Middle frontal gyrus (tissue), 1 donor: ENCODE measurements around the gene ZNF692.
A peak's percentile ranks its signal among the peaks of the same experiment; 100 is the strongest.

Source experiments
- DNase-seq: peaks from one replicate; pipeline ENCODE4 v3.0.0-alpha.2; 2015; ENCODE audit warnings: low spot score; ENCODE audit errors: extremely low spot score

The ZNF692 gene

DNA sequence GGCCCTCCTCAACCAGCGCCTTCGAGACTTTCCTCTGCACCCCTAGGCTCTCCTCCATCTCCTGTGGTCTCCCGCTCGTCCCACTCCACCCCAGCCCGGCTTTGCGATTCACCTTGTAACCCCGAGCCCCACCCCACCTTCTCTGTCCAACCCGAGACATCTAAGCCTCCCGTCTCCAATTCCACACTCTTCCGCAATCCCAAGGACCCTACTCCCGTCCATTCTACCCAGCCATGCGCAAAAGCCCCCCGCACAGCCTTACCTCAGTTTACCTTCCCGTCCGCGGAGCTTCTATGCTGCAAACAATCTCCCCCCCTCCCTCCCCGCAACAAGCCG lies 33.3 kb downstream of the ZNF692 start:
- DNase-seq, result no peak

DNA sequence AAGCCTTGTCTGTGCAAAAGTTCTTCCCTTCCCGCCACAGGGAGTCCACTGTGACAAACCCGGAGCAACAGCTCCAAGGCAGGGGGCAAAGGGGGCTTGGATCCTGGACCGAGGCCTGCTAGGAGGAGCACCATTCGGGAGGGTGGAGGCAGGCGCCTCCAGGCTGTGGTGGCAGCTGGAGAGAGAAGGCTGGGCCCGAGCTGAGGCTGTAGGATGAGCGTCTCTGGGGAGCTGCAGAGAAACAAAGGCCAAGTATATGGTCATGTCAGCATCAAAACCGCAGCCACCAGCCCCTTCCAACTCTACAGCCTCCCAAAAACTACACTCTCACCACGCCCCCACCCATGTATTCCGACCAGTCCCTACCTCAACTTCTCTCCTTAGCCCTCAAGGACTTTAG lies 33.7 kb downstream of the ZNF692 start:
- no peak for DNase-seq

DNA sequence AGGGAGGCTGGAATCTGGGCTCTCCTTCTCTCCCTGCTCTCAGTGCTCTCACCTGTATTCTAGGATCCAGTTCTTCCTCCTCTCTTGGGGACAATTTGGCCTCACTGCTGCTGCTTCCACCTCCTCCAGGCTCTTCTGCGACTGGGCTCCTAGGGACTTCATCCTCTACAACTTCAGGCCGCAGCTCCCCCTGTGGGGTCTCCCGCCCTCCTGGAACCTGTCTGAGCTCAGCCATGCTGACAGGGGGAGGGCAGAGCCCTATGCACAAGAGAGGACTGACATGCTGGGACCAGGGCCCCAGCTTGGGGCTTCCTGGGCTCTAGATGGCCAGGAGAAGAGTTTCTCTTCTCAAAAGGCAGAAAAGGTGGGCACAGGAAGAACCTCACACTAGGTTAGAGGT lies 34.2 kb downstream of the ZNF692 start:
- DNase-seq, result no peak

DNA sequence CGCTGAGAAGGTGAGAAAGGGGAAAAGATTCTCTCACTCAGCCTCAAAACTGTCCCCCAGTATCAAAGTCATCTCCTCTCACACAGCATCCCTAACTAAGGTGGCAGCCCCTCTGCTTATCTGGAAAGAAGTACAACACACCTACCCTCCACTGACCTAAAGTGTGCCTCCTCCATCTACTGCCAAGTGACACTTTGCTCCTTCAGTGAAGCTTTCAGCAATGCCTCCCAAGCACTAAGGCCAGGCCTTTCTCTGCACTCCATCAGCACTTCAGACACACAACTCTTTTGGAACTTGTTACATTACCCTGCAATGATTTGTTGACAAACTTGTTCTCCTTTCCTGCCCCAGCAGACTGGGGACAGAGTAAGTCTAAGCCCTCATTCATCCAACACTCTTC lies 34.6 kb downstream of the ZNF692 start:
- DNase-seq, result no peak

DNA sequence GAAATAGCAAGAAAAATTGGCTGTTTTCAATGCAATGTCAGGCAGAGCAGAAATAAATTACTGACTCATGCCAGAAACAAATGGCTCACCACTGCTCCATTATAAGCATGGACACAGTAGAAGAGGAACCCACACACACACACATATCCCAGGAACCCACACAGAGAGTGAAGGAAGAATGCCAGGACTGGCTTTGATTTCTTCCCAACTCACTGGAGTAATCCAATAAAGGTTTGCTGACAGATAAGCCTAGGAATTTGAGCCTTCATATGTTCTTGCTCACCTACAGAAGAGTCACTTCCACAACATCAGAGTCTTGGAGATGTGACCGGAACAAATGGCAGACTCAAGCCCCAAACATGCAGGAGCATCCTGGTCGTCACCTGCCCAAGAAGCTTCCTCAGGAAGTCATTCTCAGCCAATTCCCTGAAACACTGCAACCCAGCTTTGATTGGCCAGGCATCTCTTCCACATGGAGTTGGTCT lies 35.3 kb downstream of the ZNF692 start:
- peak; percentile 22 for DNase-seq

DNA sequence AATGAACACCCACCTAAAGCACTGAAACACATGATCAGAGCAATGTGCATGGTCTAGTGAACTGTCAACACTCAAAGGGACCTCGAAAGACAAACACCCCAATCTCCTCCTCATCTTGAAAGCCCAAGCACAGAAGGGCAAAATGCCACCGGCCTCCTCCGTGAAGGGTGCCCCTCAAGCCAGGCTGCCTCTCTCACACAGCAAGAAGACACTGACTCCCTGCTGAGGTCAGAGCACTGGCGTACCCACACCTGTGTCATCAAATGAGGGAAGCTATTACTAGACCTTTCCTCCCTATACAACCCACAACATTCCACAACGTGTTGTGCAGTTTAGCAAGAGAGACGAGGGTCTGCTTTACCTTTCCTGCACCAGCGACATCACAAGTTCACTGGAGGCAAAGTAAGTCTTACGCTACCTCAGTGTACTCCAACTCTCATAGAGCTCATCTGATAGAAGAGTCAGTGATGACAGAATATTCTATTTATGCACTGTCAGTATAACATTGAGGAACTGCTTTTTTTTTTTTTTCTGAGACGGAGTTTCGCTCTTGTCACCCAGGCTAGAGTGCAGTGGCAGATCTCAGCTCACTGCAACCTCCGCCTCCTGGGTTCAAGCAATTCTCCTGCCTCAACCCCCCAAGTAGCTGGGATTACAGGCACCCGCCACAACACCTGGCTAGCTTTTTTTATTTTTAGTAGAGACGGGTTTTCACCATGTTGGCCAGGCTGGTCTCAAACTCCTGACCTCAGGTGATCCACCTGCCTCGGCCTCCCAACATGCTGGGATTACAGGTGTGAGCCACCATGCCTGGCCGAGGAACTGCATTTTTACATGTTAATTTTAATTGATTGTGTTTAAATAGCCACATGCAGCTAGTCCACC lies 36.5 kb downstream of the ZNF692 start:
- no peak for DNase-seq

DNA sequence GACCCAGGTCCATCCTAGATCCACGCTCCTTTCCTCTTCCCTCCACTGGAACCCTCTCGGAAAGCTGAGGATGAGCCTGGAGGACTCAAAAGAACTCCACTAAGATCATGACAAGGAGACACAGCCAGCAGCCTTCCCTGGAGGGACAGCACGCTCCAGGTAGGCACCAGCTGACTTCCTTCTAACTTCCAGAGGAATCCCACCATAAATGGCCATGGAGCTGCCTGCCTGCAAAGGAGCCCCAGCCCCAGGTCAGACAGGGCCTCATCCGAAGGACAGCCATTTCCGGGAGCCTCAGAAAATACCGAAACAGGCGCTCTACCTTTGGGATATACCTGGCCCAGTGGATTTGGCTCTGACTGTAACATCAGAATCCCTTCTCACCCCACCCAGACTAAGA lies 37.2 kb downstream of the ZNF692 start:
- no peak for DNase-seq

DNA sequence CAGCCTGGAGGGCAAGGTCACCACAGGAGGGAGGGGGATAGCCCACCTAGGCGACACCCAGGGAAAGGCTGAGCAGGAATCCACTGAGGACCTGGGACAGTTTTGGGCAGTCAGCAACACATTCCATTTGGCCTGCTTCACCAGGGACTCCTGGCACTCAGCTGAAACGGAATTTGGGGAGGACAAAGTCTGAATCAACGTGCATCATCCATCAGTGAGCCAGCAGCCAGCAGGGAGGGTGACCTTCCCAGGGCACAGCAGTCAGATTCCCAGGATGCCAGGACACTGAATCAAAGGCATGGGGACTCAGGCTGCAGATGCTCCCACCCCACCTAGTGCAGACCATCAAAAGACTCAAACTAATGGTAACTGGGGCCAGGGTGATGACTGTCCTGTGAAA lies 37.8 kb downstream of the ZNF692 start:
- DNase-seq, result no peak

DNA sequence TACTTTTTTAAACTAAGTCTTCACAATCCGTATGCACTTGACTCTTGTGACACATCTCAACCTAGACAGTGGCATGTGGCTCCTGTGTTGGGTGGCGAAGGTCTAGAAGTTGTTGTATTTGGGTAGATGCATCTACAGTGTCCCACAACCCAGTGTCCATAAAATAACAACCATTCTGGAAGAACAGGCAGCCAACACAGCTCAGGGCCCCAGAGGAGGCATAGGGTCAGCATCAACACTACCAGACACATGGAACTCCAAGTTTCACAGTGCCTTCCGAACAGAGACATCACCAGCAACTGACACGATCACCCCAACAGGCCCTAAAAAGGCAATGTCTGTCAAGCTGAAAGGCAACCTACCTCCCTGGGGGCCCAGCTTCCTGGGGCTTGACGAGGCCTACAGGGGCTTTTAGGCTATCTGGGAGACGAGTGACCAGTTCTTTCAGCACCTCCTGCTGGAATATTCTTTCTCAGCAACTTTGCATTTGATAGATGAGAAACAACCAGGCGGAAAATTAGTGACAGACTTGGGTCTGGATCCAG lies 38.8 kb downstream of the ZNF692 start:
- DNase-seq, result no peak

DNA sequence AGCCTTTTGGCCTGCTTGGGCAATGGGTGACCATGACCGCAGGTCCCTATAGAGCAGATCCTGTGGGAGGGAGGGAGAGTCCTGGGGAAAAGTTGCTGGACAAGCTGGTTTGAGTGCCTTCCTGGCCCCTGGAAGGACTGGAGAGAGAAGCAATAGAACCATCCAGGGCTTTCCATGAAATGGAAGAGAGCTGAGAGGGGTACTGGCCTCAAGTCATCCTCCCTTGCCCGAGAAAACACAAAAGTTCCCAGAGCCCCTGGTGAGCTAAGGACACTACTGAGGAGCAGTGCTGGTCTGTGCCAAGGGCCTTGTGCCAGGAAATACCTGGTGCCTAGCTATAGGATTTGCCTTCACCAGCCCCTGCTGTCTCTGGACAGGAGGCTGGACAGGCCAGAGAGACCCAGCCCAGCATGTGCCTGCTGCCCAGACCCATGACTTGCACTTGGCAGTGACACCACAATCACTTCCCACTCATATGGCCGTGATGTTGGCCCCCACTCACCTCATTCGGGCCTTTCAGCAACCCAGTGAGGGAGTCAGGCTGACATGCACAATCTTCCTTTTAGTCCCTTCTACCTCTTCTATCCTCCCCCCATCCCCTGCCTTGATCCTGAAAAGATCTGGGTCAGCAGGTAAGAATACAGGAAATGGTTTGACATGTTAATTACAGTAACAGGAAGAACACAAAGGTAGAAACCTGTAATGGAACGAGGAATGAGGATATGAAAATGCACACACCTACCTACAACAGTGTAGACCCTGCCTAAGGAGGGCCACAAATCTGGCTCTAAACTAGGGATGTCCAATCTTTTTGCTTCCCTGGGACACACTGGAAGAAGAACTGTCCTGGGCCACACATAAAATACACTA lies 40.1 kb downstream of the ZNF692 start:
- DNase-seq, result no peak

DNA sequence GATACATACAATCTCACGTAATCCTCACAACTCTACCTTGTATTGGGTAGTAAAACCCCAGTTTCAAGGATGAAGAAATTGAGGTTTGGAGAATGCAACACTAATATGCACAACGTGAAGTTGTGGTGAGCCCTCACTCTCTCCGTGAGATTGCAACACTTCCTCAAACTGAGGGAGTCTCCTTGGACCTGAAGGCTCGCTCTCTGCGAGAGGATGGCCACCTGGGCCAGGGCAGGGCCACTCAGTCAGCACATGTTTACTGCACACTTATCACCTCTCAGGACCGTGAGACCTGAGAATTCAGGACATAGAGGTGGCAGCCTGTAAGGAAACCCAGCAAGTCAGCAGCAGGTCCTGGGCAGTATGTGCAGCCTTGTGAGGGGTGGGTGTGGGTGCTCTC lies 41.8 kb downstream of the ZNF692 start:
- DNase-seq, result no peak

DNA sequence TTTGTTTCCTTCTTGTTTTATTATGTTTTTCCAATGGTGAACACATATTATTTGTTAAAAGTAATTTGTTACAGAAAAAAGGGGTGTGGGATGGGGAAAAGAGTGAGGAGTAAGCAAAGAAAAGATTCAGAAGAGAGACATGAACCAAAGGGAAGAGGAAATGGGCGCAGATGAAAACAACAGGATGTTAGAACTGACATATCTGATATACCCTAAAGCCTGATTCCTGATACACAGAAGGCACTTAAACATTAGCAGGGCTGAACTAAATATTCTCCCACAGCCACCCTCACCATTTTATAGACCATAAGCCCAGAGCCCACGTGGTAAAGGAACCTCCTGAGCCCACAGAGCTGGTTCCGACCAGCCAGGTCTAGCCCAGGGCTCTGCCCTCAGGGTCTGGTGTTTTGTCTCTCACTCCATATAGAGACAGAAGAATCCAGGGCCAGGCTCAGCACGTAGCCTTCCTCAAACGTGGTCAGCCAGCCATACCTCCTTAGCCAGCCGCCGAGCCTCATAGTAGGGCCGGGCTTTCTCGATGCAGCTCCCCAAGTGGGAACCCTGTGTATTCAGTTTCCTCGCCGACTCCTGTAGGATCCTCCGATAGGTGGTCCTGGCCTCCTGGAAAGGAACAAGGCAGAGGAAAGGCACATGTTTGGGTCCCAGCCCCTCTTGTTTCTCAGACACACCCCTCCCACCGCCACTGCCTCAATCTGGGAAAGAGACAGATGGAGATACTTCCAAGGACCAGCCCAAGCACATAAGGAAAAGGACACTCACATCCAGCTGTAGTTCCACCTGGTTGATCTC lies 42.6 kb downstream of the ZNF692 start:
- no peak for DNase-seq

DNA sequence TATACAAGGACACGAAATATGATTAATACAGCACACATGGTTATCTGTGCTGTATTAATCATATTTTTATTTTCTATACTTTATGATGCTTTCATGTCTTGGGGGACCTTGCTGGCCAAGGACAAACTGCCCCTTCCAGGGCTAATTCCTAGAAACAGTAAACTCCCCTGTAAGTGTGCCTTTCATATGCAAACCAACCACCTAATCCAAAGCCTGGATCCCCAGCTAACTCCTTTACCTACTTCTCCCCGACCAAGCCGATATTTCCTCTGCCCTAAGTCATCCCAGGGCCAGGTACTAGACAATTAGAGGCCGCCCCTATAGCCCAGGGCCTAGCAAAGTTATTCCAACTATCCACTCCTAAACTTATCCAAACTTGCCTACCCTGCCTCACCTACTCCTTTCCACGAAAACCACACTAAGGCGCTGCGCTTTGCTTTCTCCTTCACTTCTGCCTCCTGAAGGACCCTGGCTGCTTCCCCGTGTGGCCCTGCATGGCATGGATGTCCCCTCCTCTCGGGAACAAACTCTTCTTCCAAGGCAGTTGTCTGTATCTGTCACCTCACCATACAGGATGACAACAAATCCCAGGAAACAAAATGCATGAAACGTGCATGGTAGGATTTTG lies 43.4 kb downstream of the ZNF692 start:
- DNase-seq, result no peak

DNA sequence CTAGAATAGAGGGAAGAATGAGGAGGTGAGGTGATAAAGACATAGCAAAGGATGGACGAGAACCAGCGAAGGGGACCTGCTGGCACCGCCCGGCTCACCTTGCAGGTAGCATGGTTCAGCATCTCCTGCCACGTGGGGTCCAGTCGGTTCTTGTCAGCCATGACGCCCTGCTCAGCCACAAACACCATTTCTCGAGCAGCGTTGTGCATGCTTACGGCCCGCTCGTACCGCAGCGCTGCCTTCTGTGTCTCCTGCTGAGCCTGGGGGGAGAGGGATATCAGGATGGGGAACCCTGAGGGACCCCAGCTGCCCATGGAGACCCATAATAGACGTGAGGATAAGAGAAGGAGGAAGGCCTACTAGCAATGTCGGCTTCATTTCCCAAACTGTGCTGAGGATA lies 44.5 kb downstream of the ZNF692 start:
- DNase-seq, result no peak

DNA sequence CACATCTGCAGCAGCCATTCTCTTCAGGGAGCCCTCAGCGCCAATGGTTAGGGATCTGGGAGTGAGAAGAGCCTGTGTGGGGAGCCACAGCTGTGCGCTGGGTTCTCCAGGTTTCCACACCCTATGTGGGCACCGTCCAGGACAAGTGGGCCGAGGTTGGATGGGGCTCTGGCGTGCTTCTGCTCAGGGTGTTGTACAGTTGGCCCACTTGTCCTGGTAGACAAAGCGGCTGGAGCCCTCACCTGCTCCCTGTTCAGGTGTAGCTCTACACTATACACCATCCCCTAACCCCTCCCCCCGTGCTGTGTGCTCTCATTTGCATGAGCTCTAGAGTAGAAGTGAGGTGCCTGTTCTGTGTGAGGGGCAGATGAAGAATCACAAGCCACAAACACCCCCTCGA lies 45.3 kb downstream of the ZNF692 start:
- no peak for DNase-seq

DNA sequence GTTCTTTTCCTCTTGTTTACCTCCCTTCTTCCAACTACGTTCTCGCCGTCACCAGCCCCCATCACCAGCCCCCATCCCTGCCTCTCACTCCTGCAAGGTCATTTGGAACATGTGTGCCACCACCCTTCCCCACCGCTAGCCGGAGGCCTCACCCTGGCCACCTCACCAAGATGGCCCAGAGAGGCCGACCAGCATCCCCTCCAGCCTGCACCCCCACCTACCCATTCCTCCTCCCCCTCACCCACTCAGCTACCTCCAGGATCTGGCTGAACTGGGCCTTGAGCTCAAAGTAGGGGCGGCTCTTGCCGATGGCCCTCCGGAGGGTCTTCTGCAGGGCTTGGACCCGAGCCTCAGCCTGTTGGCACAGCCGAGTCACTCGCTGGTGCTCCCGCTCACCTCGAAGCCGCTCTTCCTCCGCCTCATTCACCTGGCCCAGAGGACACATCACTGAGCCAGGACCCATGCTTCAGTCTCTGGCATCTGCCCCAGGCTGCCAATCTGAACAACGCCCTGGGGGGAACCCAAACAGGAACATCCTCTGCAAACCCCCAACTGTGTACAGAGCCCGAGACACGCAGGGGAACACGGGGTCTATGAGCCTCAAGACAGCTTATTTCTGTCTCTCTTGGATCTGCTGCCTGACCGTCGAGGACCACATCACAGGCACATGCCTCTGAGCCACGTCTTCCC lies 46.0 kb downstream of the ZNF692 start:
- DNase-seq, result no peak

DNA sequence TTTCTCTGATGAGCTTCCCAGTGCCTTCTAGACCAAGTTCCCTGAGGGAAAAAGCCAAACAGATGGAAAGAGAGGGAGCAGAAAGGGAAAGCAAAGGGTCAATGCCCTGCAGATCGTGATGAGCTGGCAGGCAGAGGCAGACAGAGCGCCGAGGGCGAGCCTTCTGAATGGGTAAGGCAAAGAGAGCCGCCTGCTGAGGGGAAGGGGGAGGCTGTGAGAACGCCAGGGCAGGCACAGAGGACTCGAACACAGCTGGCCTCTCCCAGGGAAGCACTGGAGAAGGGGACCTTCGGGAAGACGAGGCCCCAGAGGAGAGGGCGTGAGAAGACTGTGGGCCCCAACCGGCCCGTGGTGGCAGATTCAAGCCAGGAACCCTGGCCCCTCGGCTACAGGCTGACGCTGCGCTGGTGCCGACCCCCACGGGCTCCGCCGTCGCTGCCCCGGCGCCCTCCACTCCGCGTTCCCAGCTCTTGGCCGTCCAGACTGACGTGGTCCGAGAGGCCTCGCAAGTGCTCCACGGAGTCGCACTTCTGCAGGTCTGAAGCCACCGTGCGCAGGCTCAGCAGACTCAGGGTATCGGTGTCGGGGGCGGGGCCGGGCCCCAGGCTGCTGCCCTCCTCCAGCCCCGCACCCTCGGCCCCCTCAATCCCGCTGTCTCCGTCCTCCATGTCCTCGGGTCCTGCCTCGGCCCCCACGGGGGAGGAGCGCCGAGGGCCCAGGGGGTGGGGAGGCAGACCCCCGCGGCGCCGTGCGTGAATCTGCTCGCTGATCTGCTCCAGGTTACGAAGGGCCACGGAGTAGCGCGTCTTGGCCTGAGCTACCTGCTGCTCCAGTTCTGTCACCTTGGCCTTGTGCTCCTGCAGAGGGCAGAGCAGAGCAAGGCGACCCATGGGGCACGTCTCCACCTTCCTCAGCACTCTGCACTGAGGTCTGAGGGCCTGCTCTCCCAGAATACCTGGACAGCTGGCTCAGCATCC lies 47.1 kb downstream of the ZNF692 start:
- no peak for DNase-seq

DNA sequence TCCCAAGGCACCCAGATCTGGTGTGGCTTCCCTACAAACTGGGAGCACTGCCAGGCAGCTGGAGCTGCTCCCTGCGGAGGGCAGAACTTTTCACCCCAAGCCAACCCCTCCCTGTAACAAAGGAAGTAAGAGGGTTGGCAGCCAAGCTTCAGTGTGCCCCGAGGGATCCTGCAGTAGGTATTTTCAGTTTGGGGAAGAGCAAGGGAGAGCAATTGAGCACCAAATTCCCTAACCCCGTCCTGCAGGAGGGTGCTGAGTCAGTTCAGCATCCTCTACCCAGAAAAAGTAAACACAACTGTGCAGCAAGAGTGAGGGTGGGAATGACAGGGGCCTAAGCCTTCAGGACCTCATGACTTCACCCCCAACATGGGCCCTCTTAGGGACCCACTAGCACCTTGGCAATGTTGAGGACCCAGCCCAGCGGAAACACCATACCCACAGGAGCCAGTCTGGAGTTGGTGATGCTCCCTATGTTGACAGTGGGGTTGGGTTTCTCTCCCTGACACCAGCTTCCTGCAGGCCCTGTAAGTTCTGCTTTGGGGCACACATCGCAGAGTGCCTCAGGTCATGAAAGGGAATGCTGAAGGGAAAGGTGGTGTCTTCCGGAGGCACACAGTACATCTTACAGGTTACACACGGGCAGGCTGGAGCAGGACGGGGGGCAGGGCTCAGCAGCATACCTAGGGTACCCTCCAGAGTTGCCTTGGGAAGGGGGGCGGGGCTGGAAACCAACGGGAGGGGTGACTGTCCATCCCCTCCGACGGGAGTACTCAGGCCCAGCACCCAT lies 48.0 kb downstream of the ZNF692 start:
- DNase-seq, result no peak
